BJ (cell line): ENCODE data around the gene SLC26A6. TPM values are rescaled to one million over a fixed set of nuclear protein-coding genes. Genes with fewer than 3 reads are reported as not detected.

Experiments
- CTCF ChIA-PET: fragments of 350-600 bp; formaldehyde crosslinking; extraction: SDS; loops from one replicate; lab custom pipeline; 2021; ENCODE audit warnings: antibody characterized with exemption, inconsistent platforms; lab: Yijun Ruan, JAX
- POLR2A ChIA-PET: fragments of 300-600 bp; sonication (Branson Sonifier 250); formaldehyde crosslinking; extraction: SDS; loops from one replicate; lab custom pipeline; 2021; ENCODE audit warnings: antibody characterized with exemption; lab: Charles Lee
- DNase-seq: peaks from one replicate; pipeline ENCODE4 v3.0.0-alpha.2; 2011; ENCODE audit warnings: low read depth
- H3K27me3 ChIP-seq: 2 replicates; pipeline ENCODE4 v1.6.0; 2011; ENCODE audit warnings: low read length; ENCODE audit not compliant: control insufficient read depth, insufficient read depth
- H3K36me3 ChIP-seq: 2 replicates; pipeline ENCODE4 v1.5.1; 2011; ENCODE audit warnings: low read length; ENCODE audit not compliant: control insufficient read depth, insufficient read depth
- H3K4me3 ChIP-seq: 2 replicates; pipeline ENCODE4 v1.5.1; 2011; ENCODE audit warnings: low read depth, mild to moderate bottlenecking, control low read depth, low read length
- CTCF ChIP-seq: IDR thresholded peaks from 2 replicates; pipeline ENCODE4 v1.5.1; 2011; ENCODE audit warnings: low read depth, mild to moderate bottlenecking, control low read depth, inconsistent platforms, low read length, moderate library complexity; ENCODE audit not compliant: insufficient read depth
- polyA plus RNA-seq: library from polyadenylated mRNA; depleted of rRNA; stranded (reverse); fragments of >200 nt; gene quantifications from 2 replicates; pipeline ENCODE4 v1.2.3, GENCODE V29; 2011

The SLC26A6 gene
- polyA plus RNA-seq, 1 experiment: 45.8 TPM

GRCh38 chr3:48599509-48600285 lies 35.6 kb downstream of the SLC26A6 start:
- Histone ChIP-seq H3K4me3 (no peak overlapping the region), H3K27me3 (no peaks in the 10 kb centered on the region), H3K36me3 (peaks cover 44% of the 10 kb centered on the region)
- TF ChIP-seq CTCF: no peak
- DNase-seq: no peak
- ChIA-PET POLR2A (no interaction called here), CTCF (interaction anchor here (1.6 to 5.4 kb wide), 3 partner anchors 36 to 51 kb away, joined by 4 to 43 read pairs (median 6); partner anchors contain the start of gene SLC26A6)

GRCh38 chr3:48599077-48599501 lies 36.2 kb downstream of the SLC26A6 start:
- TF ChIP-seq CTCF: no peak
- H3K27me3 ChIP-seq: no peaks in the 10 kb centered on the region
- 0 out of 2 replicates have a peak overlapping the region, but pooled peaks have one; percentile 8 for H3K4me3 ChIP-seq
- POLR2A ChIA-PET: no interaction called here
- DNase-seq: no peak
- H3K36me3 ChIP-seq: peaks cover 39% of the 10 kb centered on the region
- CTCF ChIA-PET: interaction anchor here (1.1 to 5.4 kb wide), 5 partner anchors 10 to 50 kb away, joined by 3 to 43 read pairs (median 6); partner anchors contain the start of genes SLC26A6 and UQCRC1

- peak; percentile 95 for DNase-seq
- Histone ChIP-seq H3K4me3 (0 out of 2 replicates have a peak overlapping the region, but pooled peaks have one; percentile 8), H3K36me3 (peaks cover 33% of the 10 kb centered on the region), H3K27me3 (no peaks in the 10 kb centered on the region)
- no peak for TF ChIP-seq CTCF
- CTCF ChIA-PET: interaction anchor here (1.1 to 5.4 kb wide), 6 partner anchors 11 to 49 kb away, joined by 3 to 43 read pairs (median 6); partner anchors contain the start of genes SLC26A6 and UQCRC1
- POLR2A ChIA-PET: no interaction called here
These were observed 36.8 kb downstream of the SLC26A6 start for GRCh38 chr3:48598323-48599076.

GRCh38 chr3:48597408-48597800 lies 37.9 kb downstream of the SLC26A6 start:
- Histone ChIP-seq H3K27me3 (no peaks in the 10 kb centered on the region), H3K4me3 (no peak overlapping the region), H3K36me3 (peaks cover 29% of the 10 kb centered on the region)
- ChIA-PET CTCF (interaction anchor here (2.2 to 5.4 kb wide), 3 partner anchors 15 to 38 kb away, joined by 6 to 43 read pairs (median 15); partner anchors contain the start of gene SLC26A6), POLR2A (no interaction called here)
- DNase-seq: no peak
- no peak for TF ChIP-seq CTCF
